Right lobe of liver (tissue), 6 donors: ENCODE measurements around the gene MYBPC3. TPM values are rescaled to one million over a fixed set of nuclear protein-coding genes. Genes with fewer than 3 reads are reported as not detected.
A peak's percentile ranks its signal among the peaks of the same experiment; 100 is the strongest.

Experiments
- ATAC-seq, 4 donors: fragments of 200-7000 bp; cut with Tn5 transposase; one replicate each; pipeline ENCODE4 v1.9.1; 2020; ENCODE audit warnings: mild to moderate bottlenecking in 4 of 4, moderate library complexity in 4 of 4
- DNase-seq, 3 donors: peaks; one replicate each; pipeline ENCODE4 v3.0.0-alpha.2; 2020
- H3K27ac ChIP-seq, 3 donors: fragments of 200-600 bp; one replicate each; pipeline ENCODE4 v1.8.0; 2022
- H3K27me3 ChIP-seq, 2 donors: fragments of 200-600 bp; one replicate each; pipeline ENCODE4 v1.8.0; 2022
- H3K36me3 ChIP-seq, 4 donors: fragments of 200-600 bp; sonication (generic) in 1 of 4; one replicate each; pipeline versions ENCODE4 v1.5.1 to v1.8.0; 2017 to 2022; ENCODE audit warnings: control low read depth in 1 of 4
- H3K4me1 ChIP-seq, 4 donors: fragments of 200-600 bp; sonication (generic) in 1 of 4; one replicate each; pipeline versions ENCODE4 v1.5.1 to v1.8.0; 2017 to 2022; ENCODE audit warnings: control low read depth in 1 of 4
- H3K4me3 ChIP-seq, 3 donors: fragments of 200-600 bp; one replicate each; pipeline ENCODE4 v1.8.0; 2022
- H3K9me3 ChIP-seq, 4 donors: fragments of 200-600 bp; sonication (generic) in 1 of 4; one replicate each; pipeline versions ENCODE4 v1.5.1 to v1.8.0; 2017 to 2022; ENCODE audit warnings: control low read depth in 1 of 4
- CTCF ChIP-seq, 4 donors: fragments of 200-600 bp in 3 of 4; fragments of 450-650 bp in 1 of 4; IDR thresholded peaks; one replicate each; pipeline versions ENCODE4 v1.5.1 to v1.8.0; 2016 to 2022; ENCODE audit warnings: antibody characterized with exemption in 4 of 4, mild to moderate bottlenecking in 2 of 4
- POLR2A ChIP-seq: fragments of 450-650 bp; IDR thresholded peaks from one replicate; pipeline ENCODE4 v1.6.1; 2017; ENCODE audit warnings: antibody characterized with exemption, mild to moderate bottlenecking
- WGBS: methylation state at CpG from one replicate; pipeline ENCODE4 v1.1.6; 2018; ENCODE audit warnings: low coverage, low lambda C conversion rate; ENCODE audit not compliant: insufficient coverage; ENCODE audit errors: missing lambda C conversion rate; 5-methylcytosine and 5-hydroxymethylcytosine counted together
- intact Hi-C, 2 donors: fragments of 100-400 bp; cut with DNase I; formaldehyde crosslinking; loops; one replicate each; pipeline versions ENCODE4 v1.11.2 to v1.14.1; 2022
- total RNA-seq, 6 experiments: library from RNA; depleted of rRNA in 2 of 6; stranded (reverse); fragments of >200 nt in 2 of 6; fragmentation: NEBNext Ultra II Directional in 3 of 6; extraction: Animal tissue kit (Norgen Biotek cat#: 25700) in 3 of 6; gene quantifications; one replicate each; pipeline versions ENCODE4 v1.1.0 to v1.2.4, GENCODE V29; 2016 to 2023
- donor health status: DM: no; HTN: yes; CAD: no.
- donor health status: DM: no; HTN: no; CAD: no.
- donor health status: DM: no; HTN: no; CAD: no.
- donor health status: DM: no; HTN: yes; CAD: no.
- donor health status: DM: no; HTN: yes; CAD: no.

Gene MYBPC3
- total RNA-seq, 6 experiments from 2014 or later: 0.04 to 0.24 (median 0.13) TPM; not detected in 1

- TF ChIP-seq CTCF (IDR thresholded peaks at IDR 0.05) (no peak), POLR2A (no peak)
- ATAC-seq (peak; percentile 39 to 48 (median 43)), DNase-seq (peak in 1 of 3 donors; percentile 61)
- H3K4me3 ChIP-seq: no peak overlapping the region
- H3K27me3 ChIP-seq: no peaks in the 10 kb centered on the region
- no peaks in the 10 kb centered on the region for H3K36me3 ChIP-seq
- WGBS: 59% methylated on average over 8 of the region's 13 CpGs
- H3K9me3 ChIP-seq: no peaks in the 10 kb centered on the region
- no peaks in the 10 kb centered on the region for H3K4me1 ChIP-seq
- peak overlapping the region in 1 of 3 donors; percentile 43 for H3K27ac ChIP-seq
- intact Hi-C loops: no loop called here
Observed at GRCh38 chr11:47387944-47388696, 35.6 kb upstream of the MYBPC3 start.

- H3K4me1 ChIP-seq: no peaks in the 10 kb centered on the region
- ATAC-seq (no peak), DNase-seq (no peak)
- H3K27me3 ChIP-seq: no peaks in the 10 kb centered on the region
- H3K27ac ChIP-seq: no peak overlapping the region
- TF ChIP-seq CTCF (IDR thresholded peaks at IDR 0.05) (no peak), POLR2A (no peak)
- H3K9me3 ChIP-seq: no peaks in the 10 kb centered on the region
- no peaks in the 10 kb centered on the region for H3K36me3 ChIP-seq
- intact Hi-C loops: no loop called here
- no peak overlapping the region for H3K4me3 ChIP-seq
- 83% methylated on average over 4 of the region's 4 CpGs for WGBS
Observed at GRCh38 chr11:47384498-47384897, 32.0 kb upstream of the MYBPC3 start.

- DNase-seq (no peak), ATAC-seq (peak in 1 of 4 donors; percentile 11)
- Histone ChIP-seq H3K9me3 (no peaks in the 10 kb centered on the region), H3K4me3 (no peak overlapping the region), H3K36me3 (no peaks in the 10 kb centered on the region), H3K27me3 (no peaks in the 10 kb centered on the region), H3K4me1 (no peaks in the 10 kb centered on the region), H3K27ac (no peak overlapping the region)
- WGBS: 45% methylated on average over 4 of the region's 4 CpGs
- intact Hi-C loops: no loop called here
- TF ChIP-seq POLR2A: no peak
- TF ChIP-seq CTCF (IDR thresholded peaks at IDR 0.05): no peak
Observed at GRCh38 chr11:47383071-47383470, 30.6 kb upstream of the MYBPC3 start.

GRCh38 chr11:47380078-47380477, 27.6 kb upstream of the MYBPC3 start:
- Histone ChIP-seq H3K27me3 (no peaks in the 10 kb centered on the region), H3K36me3 (no peaks in the 10 kb centered on the region), H3K27ac (no peak overlapping the region), H3K4me3 (no peak overlapping the region), H3K4me1 (no peaks in the 10 kb centered on the region), H3K9me3 (no peaks in the 10 kb centered on the region)
- ATAC-seq (no peak), DNase-seq (no peak)
- WGBS: 74% methylated on average over 2 of the region's 2 CpGs
- intact Hi-C loops: no loop called here
- TF ChIP-seq POLR2A: no peak
- no peak for TF ChIP-seq CTCF (IDR thresholded peaks at IDR 0.05)
